ENCODE measurements around the gene ASIC2. TPM values are rescaled to one million over a fixed set of nuclear protein-coding genes. Genes with fewer than 3 reads are reported as not detected.

Gene ASIC2
- total RNA-seq, 1 donor from 2014 or later, result not detected

- no peak for DNase-seq (ENCODE audit: extremely low read depth, low read depth, low spot score)
Measured at GRCh38 chr17:33121272-33121671, 171.8 kb downstream of the ASIC2 start.

DNA sequence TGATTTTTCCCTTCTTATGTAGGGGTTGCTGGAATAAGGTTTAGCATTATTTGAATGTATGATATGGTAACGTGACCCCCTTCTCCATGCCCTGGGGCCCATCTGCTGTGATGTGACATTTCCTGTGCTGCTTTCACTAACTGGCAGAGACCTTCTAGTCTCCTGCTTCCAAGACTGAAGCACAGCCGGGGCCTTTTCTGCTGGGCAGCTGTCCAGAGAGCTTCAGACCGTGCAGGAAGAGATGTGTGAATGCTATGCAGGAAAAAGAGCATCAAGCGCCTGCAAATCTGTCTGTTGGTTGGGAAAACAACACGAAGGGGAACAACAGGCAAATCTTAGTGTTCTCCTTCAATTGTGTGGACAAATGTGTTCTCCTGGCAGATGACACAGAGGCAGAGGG, 173.0 kb downstream of the ASIC2 start:
- DNase-seq (ENCODE audit: extremely low read depth, low read depth, low spot score), result no peak

GRCh38 chr17:33118391-33119075, 174.6 kb downstream of the ASIC2 start:
- no peak for DNase-seq (ENCODE audit: extremely low read depth, low read depth, low spot score)

DNA sequence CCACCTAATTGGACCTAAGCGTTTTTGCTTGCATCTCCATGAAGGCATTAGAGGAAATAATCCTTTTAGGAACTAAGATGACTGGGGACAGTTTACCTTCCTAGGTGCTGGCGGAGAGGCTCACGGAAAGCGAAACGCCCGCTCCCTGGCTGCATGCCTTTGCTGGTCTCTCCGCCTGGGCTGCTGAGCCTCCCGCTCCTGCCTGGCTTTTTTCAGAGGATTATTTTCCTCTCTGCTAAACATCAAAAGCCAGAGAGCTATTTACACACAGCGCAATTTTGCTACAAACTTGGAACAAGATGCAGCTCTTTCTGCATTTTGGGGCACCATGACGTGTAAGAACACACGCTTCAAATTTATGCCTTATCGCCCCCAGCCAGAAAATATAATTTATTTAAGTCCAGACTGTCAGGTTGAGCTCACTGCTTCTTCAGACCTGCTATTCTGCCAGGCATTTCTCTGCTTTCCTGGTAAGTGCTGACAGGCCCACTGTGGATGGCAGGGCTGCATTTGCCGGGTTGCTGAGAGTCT, 177.0 kb downstream of the ASIC2 start:
- no peak for DNase-seq (ENCODE audit: extremely low read depth, low read depth, low spot score)

DNA sequence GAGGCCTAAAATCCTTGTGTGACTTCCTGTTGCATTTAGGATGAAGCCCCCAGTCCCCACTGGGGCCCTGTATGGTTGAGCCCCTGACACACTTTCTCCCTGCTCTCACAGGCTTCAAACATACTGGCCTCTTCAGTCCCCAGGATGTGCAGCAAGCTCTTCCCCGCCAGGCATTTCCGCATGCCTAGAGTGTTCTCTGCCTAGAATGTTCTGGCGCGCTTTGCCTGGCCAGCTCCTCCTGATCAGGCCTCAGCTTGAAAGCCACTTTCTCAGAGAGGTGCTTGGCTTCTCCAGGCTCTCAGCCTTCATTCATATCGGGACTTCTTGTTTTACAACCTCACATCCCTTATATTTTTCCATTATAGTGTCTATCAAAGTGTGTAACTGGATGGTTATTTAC, 177.7 kb downstream of the ASIC2 start:
- DNase-seq (ENCODE audit: extremely low read depth, low read depth, low spot score), result no peak

GRCh38 chr17:33113991-33114370, 179.1 kb downstream of the ASIC2 start:
- no peak for DNase-seq (ENCODE audit: extremely low read depth, low read depth, low spot score)

DNA sequence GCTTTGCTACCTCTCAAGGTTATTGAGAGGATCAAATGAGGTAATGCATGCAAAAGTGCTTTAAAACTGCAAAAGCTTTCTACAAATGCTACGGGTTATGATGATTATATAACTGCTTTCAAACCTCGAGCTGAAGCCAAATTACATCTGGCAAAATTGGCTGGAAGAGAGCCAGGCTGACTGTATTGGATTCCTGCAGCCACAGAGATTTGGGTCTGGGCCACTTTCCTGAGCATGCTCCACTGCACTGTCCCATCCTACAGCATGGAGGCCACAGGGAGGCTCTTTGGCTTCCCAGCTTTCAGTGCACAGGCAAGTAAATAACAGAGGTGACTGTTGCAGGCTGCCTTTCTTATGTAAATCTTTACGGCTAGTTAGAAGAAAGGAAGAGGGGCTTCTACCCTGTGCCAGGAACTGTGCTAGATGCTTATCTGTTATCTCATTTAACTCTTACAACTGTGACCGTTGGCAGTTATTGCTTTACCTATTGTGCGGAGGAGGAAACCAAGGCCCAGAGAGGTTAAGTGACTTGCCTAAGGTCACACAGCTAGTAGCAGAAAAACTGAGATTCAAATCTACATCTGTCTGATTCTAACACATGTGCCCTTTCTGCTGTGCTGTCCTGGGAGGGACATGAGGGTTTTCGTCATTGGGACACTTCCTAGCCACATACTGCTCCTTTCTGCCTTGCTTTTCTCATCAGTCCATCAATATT, 179.7 kb downstream of the ASIC2 start:
- no peak for DNase-seq (ENCODE audit: extremely low read depth, low read depth, low spot score)

- DNase-seq (ENCODE audit: extremely low read depth, low read depth, low spot score), result no peak
Measured at GRCh38 chr17:33112763-33113162, 180.3 kb downstream of the ASIC2 start.

GRCh38 chr17:33109336-33110072, 183.6 kb downstream of the ASIC2 start:
- no peak for DNase-seq (ENCODE audit: extremely low read depth, low read depth, low spot score)

GRCh38 chr17:33106525-33107165, 186.4 kb downstream of the ASIC2 start:
- no peak for DNase-seq (ENCODE audit: extremely low read depth, low read depth, low spot score)

DNA sequence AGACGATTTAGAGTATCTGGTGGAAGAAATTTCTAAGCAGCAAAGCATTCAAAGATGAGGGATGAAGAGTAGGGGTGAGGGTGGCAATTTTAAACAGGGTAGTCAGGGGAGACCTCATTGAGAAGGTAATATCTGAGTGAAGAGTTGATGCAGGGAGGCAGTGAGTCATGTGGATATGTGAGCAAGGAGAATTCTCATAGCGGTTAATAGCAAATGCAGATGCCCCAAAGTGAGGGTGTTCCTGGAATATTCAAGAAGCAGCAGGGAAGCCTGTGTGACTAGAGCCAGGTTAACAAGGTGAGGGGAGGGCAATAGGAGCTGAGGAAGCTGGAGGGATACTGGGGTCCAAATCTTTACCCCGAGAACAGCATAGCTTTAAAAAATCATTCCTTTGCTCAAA, 187.2 kb downstream of the ASIC2 start:
- no peak for DNase-seq (ENCODE audit: extremely low read depth, low read depth, low spot score)

GRCh38 chr17:33099906-33100305, 193.2 kb downstream of the ASIC2 start:
- no peak for DNase-seq (ENCODE audit: extremely low read depth, low read depth, low spot score)

DNA sequence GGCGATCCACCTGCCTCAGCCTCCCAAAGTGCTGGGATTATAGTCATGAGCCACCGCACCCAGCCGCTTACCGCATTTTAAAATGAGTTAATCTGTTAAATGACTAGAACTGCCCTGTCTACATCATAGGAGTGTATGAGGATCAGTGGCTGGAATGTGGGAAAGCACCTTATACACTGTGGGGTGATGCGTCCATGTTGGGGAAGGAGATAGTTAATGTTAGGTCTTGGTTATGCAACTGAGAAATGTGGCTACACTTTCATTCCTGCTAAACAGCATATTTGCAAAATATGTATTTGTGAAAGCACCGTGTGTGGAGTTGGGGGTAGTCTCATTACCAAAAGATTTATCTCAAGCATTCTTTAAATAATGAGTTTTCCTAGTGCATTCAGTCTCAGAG, 193.8 kb downstream of the ASIC2 start:
- no peak for DNase-seq (ENCODE audit: extremely low read depth, low read depth, low spot score)

GRCh38 chr17:33097411-33097810, 195.7 kb downstream of the ASIC2 start:
- no peak for DNase-seq (ENCODE audit: extremely low read depth, low read depth, low spot score)

DNA sequence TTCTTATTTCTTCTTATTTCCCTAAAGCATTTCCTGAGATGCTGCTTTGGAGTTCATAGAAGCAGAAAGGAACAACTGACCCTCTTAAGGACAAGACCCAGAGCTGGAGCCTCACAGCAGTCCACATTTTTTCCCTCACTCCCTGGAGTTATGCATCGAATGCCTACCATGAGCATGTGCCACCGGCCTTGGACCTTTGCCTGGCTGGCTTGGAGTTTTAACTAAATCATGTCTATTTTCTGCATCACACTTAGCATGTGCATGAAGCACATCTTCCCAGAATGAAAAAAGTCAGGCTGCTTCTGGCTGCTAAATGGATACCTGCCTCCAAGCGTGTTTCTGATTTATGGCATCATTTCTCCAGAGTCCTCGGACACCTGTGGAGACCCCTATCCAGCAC, 196.9 kb downstream of the ASIC2 start:
- no peak for DNase-seq (ENCODE audit: extremely low read depth, low read depth, low spot score)

GRCh38 chr17:33091271-33091670, 201.8 kb downstream of the ASIC2 start:
- no peak for DNase-seq (ENCODE audit: extremely low read depth, low read depth, low spot score)

DNA sequence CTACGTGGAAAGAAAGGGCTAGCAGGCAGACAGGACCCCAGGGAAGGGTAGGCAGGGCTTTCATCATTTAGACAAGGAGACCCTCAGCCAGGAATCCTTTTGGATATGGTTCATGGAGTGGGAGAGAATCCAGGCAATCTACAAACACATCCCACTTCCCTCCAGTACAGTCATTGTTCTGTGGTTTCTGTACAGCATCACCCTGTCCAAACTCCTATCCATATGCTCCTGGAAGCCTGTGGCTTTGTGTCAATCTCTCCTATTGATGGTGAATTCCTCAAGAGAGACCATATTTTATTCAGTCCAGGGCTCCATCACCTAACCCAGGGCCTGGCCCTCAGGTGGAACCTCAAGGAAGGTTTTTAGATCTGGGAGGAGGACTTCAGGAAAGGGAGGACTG, 202.3 kb downstream of the ASIC2 start:
- DNase-seq (ENCODE audit: extremely low read depth, low read depth, low spot score), result no peak

DNA sequence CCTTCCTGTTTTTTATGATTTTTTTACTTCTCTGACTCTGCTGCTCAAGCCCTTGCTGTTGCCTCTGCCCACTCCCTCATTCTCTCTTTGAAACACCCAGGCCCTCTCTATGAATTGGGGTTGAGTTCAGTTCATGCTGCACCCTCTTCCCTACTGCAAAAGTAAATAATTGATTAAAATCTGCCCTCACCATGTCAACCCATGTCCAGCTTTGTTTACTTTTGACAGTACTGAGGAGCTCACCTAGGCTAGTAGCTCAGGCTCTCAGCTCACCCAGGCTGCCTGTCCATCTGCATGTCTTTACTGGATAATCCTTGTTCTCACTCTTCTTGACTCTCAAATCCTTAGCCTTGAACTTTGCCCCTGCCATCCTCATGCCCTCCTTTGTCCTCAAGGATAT, 206.2 kb downstream of the ASIC2 start:
- no peak for DNase-seq (ENCODE audit: extremely low read depth, low read depth, low spot score)

- no peak for DNase-seq (ENCODE audit: extremely low read depth, low read depth, low spot score)
Measured at GRCh38 chr17:33086041-33086440, 207.1 kb downstream of the ASIC2 start.

GRCh38 chr17:33085256-33085655, 207.8 kb downstream of the ASIC2 start:
- no peak for DNase-seq (ENCODE audit: extremely low read depth, low read depth, low spot score)

DNA sequence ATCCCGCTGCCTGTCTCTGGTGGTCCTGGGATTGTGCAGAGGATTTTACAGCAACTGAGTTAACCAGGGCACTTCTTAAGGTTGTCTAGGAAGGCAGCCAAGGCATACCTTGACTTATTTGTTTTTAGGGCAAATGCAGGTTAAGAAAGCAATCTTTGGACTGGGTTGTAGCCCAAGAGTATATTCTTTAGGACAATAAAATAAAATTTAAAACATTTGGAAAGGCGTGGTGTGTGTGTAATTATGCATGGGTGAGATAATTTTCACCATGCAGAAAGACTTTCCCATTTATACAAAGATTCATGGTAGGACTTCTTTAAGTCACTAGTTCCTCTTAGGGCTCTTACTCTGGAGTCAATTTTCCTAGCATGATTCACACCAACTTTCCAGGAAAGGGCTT, 208.3 kb downstream of the ASIC2 start:
- no peak for DNase-seq (ENCODE audit: extremely low read depth, low read depth, low spot score)

Measured in glomerular endothelial cell (primary cell).